HK-2 (cell line): ENCODE measurements around the gene JPH4.

Experiments
- DNase-seq: peaks from one replicate; pipeline ENCODE4 v3.0.0-alpha.2; 2018; ENCODE audit not compliant: unreplicated experiment

JPH4 gene

DNA sequence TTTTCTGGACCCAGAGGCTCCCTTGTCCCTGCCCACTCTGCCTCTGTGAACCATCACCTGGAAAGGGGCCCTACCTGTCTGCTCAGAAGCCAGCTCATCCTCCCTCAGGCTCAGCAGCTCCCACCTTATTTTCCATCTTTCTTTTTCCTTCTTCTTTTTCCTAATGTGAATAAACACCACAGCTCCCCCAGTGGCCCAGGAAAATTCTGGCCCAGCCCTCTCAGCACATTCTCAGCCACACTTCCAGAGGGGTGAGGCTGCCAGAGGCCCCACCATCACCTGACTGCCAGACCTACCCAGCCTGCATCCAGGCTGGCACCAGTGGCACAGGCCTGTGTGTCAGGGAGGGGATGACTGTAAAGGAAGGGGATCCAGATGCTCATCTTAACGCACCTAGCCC, 50.0 kb downstream of the JPH4 start:
- no peak for DNase-seq

GRCh38 chr14:23525611-23526010, 53.0 kb downstream of the JPH4 start:
- DNase-seq, result no peak

GRCh38 chr14:23524954-23525353, 53.6 kb downstream of the JPH4 start:
- no peak for DNase-seq

DNA sequence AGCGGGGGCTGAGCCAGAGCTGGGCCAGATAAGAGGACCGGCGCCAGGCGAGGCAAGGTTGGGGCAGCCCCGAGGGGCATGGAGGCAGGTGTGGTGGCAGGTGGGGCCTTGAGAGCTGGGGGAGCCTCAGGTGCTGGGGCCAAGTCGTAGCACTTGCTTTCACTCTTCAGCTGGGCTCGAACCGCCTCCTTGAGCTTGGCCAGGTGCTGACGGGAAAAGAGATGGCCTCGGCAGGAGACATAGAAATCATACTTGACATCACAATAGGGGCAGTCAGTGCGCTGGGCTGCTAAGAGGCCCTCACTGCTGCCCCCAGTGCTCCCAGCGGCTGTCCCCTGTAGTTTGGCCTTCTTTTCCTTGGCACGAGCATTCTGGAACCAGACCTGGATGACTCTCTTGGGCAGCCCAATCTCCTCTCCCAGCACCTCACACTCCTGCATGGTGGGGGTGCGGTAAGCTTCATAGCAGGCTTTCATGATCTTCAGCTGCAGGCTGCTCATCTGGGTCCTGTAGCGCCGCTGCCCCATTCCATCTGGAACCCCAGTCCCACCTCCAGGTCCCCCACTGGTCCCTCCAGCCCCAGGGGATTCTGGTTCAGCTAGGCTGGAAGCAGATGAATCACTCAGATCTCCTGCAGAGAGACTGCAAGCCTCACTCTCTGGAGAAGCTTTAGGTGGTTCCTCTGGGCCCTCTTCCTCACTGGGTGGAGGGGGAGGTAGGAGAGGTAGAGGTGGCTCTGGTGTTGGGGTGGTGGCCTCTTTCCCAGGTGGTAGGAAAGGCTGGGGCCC, 55.2 kb downstream of the JPH4 start:
- DNase-seq, result no peak

- DNase-seq, result no peak
These were observed 55.9 kb downstream of the JPH4 start for GRCh38 chr14:23522643-23523198.

DNA sequence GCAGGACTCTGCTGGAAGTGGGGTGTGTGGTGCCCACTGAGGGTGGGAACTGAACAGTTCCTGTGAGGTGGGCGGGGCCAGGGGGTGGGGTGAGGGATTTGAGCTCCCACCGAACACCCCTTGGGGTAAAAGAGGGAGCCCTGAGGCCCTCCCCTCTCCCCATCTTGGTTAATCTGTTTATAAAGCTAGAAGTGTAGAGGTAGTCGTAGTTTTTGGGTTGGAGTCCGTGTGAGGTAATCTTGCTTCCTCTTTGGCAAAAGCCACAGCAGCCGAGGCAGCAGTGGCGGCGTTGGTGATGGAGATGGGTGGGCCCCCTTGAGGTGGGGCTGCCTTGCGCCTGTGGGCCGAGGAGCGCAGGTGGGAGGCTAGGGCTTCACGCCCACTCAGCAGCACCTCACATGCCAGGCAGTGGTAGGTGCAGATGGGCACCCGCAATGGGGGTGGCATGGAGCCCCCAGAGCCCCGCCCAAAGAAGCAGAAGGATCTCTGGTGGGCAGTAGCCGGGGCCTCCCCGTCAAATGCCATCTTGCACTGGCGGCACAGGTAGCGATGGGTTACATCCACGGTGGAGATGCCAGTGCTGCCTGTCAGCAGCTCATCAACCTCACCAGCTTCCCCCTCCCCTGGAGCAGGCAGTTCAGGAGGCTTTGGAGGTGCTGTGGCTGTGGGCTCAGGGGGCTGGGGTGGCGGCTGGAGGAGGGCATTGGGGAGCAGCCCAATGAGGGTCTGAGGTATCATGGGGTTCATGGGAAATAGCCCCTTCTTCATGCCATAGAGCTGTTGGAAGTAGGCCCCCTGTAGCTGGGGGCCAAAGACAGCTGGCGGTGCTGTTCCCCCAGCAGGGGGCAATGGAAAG, 56.6 kb downstream of the JPH4 start:
- DNase-seq, result no peak

GRCh38 chr14:23520899-23521533, 57.6 kb downstream of the JPH4 start:
- DNase-seq, result no peak

DNA sequence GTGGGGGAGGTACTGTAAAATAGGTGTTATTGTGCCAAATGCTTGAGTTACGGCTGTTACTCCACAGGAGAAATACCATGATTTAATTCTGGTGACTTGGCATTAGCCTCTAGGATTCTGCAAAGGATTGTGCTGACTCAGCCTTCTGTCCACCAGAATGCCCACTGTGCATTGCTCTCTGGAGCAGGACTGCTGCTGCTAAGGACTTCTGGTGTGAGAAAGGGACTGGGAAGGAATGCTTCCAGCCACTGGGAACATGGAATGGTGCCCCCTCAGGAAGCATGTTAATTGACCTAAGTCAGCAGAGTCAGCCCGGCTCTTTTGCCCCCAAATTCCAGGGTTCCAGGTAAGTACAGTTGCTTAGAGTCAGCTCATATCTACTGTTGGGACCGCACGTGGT, 59.9 kb downstream of the JPH4 start:
- no peak for DNase-seq
